Prostate gland (tissue), 2 donors: ENCODE measurements around the gene COL24A1. TPM values are rescaled to one million over a fixed set of nuclear protein-coding genes. Genes with fewer than 3 reads are reported as not detected.

Experiments
- DNase-seq: peaks from one replicate; pipeline ENCODE4 v3.0.0-alpha.2; 2019; ENCODE audit warnings: low spot score
- H3K27ac ChIP-seq, 2 donors: fragments of 200-600 bp; sonication (generic); 2 replicates each; pipeline ENCODE4 v1.5.1; 2017 to 2019
- H3K27me3 ChIP-seq: fragments of 200-600 bp; sonication (generic); replicated peaks from 2 replicates; pipeline ENCODE4 v1.5.1; 2019; ENCODE audit not compliant: insufficient read depth
- H3K36me3 ChIP-seq, 2 donors: fragments of 200-600 bp; sonication (generic); 1 replicate in 1 of 2; 2 replicates in 1 of 2; pipeline versions ENCODE4 v1.5.1 to v1.8.1; 2017 to 2019
- H3K4me1 ChIP-seq: fragments of 200-600 bp; sonication (generic); replicated peaks from 2 replicates; pipeline ENCODE4 v1.5.1; 2019
- H3K4me3 ChIP-seq, 2 donors: fragments of 200-600 bp; sonication (generic); 2 replicates each; pipeline ENCODE4 v1.5.1; 2017 to 2019
- H3K9me3 ChIP-seq: fragments of 200-600 bp; sonication (generic); 2 replicates; pipeline ENCODE4 v1.5.1; 2017
- CTCF ChIP-seq, 4 experiments: fragments of 200-600 bp in 2 of 4; fragments of 450-650 bp in 2 of 4; sonication (generic) in 2 of 4; IDR thresholded peaks; 1 replicate in 3 of 4; 2 replicates in 1 of 4; pipeline ENCODE4 v1.5.1; 2016 to 2019; ENCODE audit warnings: antibody characterized with exemption in 4 of 4, mild to moderate bottlenecking in 2 of 4, moderate library complexity in 2 of 4
- POLR2A ChIP-seq: fragments of 450-650 bp; IDR thresholded peaks from one replicate; pipeline ENCODE4 v1.6.1; 2016; ENCODE audit warnings: antibody characterized with exemption, mild to moderate bottlenecking
- POLR2AphosphoS5 ChIP-seq: sonication (generic); formaldehyde crosslinking; IDR thresholded peaks from one replicate; pipeline ENCODE4 v1.6.1; 2017; ENCODE audit warnings: antibody characterized with exemption
- WGBS: methylation state at CpG from one replicate; pipeline ENCODE4 v1.1.5; 2018; 5-methylcytosine and 5-hydroxymethylcytosine counted together
- intact Hi-C: fragments of 100-400 bp; cut with DNase I; formaldehyde crosslinking; loops from one replicate; pipeline ENCODE4 v1.14.2; 2022
- small RNA-seq, 2 donors: library from RNA; depleted of rRNA; stranded (forward); fragments of <200 nt; gene quantifications; one replicate each; pipeline ENCODE3, GENCODE V24; 2016
- total RNA-seq, 2 donors: library from RNA; depleted of rRNA; stranded (reverse); fragments of >200 nt; gene quantifications; one replicate each; pipeline ENCODE4 v1.1.0, GENCODE V29; 2016

COL24A1 gene
- total RNA-seq, 2 donors from 2014 or later: 0.28 to 0.32 TPM

- DNase-seq: no peak
- no peaks in the 10 kb centered on the region for H3K36me3 ChIP-seq
- no peak overlapping the region for H3K4me3 ChIP-seq
- TF ChIP-seq POLR2AphosphoS5: no peak
- no peak for TF ChIP-seq POLR2A
- WGBS: 93% methylated on average over 9 of the region's 9 CpGs
- no peak overlapping the region for H3K27ac ChIP-seq
- no peaks in the 10 kb centered on the region for H3K27me3 ChIP-seq
- H3K9me3 ChIP-seq: no peaks in the 10 kb centered on the region
- intact Hi-C loops: no loop called here
- H3K4me1 ChIP-seq: no peaks in the 10 kb centered on the region
Observed at GRCh38 chr1:85683292-85684025, 473.1 kb downstream of the COL24A1 start.

GRCh38 chr1:85681087-85681486, 475.5 kb downstream of the COL24A1 start:
- no peak for TF ChIP-seq POLR2AphosphoS5
- TF ChIP-seq POLR2A: no peak
- TF ChIP-seq CTCF (IDR thresholded peaks at IDR 0.05): no peak
- H3K36me3 ChIP-seq: no peaks in the 10 kb centered on the region
- H3K4me1 ChIP-seq: no peaks in the 10 kb centered on the region
- intact Hi-C loops: no loop called here
- 60% methylated on average over 2 of the region's 2 CpGs for WGBS
- H3K27ac ChIP-seq: no peak overlapping the region
- H3K9me3 ChIP-seq: no peaks in the 10 kb centered on the region
- DNase-seq: no peak
- no peaks in the 10 kb centered on the region for H3K27me3 ChIP-seq
- no peak overlapping the region for H3K4me3 ChIP-seq

Small RNA genes within 50 kb of the gene (small RNA-seq; reads per million reads assigned to genes)
- 0 to 0.09 reads per million in 2 donors for gene RNA5SP51

Other genes starting within 250 kb of the COL24A1 start
- 10 to 100 TPM; 47.9 to 54.2 TPM for gene ODF2L, start 239.6 kb upstream of the COL24A1 start, total RNA-seq